ENCODE data around the gene NHEJ1.
A peak's percentile ranks its signal among the peaks of the same experiment; 100 is the strongest.

NHEJ1 gene

DNA sequence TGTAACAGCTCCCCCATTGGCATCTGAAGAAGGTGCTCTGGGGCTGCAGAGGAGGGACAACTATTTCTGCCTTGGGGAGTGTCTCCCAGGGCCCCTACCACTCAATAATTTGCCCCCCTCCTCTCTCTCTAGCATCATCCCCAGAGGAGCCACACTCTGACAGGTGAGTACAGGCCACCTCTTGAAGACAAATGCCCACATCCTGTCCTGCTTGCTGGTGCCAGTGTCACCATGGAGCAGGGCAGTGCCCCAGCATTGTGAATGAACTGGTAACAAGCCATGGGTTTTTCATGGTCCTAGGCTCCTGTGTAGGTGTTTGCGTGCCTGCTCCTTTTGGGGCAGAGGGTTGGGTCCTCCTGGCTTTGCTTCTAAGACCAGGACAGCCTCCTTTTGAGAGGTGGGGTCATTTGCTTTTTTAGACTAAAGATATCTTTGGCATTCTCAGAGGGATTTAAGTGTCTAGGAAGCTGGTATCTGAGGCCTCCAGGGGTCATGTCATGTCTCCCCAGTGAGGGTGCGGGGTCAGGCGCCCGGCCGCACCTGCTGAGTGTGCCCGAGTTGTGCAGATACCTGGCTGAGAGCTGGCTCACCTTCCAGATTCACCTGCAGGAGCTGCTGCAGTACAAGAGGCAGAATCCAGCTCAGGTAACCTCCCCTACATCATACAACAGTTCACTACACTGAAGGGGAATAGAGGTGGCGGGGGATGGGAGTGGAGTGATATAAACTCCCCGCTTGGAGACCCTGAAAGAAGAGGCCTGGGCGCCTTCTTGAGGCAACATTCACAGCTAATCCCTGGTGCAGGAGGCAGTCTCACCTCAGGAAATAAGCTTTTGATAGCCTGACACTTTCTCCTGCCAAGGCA lies 19.2 kb upstream of the NHEJ1 start:
- TF ChIP-seq CTCF (conservative IDR thresholded peaks at IDR 0.05): no peak
- no peak overlapping the region for H3K27ac ChIP-seq

GRCh38 chr2:219178377-219179175 lies 18.0 kb upstream of the NHEJ1 start:
- H3K27ac ChIP-seq: peak overlapping the region; percentile 98
- no peak for TF ChIP-seq CTCF (conservative IDR thresholded peaks at IDR 0.05)

DNA sequence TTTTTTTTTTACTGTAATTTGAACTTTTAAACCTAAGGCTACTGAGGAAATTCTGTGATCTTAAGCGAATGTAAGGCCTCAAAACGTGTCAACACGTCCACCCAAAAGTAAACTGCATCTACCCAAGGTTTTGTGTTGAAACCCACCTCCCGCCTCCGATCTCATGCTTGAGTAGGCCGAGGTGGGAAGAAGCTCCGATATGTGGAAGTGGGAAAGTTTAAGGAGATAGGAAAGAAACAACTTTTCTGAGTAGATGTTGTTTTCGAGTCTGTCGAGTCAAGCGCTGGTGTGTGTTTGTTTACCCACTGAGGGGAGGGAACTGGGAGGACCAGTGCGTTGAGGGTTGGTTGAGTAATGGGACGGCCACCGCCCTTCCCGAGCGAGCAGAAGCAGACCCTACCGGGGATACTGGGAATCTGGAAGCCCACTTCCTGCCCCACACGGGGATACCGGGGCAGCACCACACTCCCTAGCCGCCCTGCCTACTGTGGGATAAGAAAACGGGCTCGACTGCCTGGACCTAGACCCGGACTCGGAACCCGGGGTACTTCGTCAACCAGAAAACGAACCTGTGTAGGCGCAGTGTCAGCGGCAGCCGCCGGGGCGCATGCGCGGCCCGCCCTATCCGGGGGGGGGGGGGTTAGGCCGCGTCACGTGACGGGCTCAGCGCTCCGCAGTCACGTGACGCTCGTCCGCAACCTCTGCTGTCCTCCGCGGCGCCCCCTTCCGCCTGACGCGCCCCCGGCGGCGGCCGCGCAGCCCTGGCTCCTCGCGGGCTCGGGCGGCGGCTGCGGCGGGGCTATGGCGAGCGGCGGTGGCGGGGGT lies 17.1 kb upstream of the NHEJ1 start, which contains the start of gene RETREG2:
RETREG2 (plus strand) TSS at position 724 of the 825 bp plus-strand sequence; CDS start at position 802, 78 bp downstream.
- H3K27ac ChIP-seq: peak within 1 kb of the TSS; percentile 98
- TF ChIP-seq CTCF (conservative IDR thresholded peaks at IDR 0.05): peak; percentile 50

- peak within 1 kb of the TSS; percentile 98 for H3K27ac ChIP-seq
- 0 out of 2 replicates have a peak, but pooled peaks have one; percentile 3 for TF ChIP-seq CTCF (conservative IDR thresholded peaks at IDR 0.05)
Measured at GRCh38 chr2:219176818-219177551, 16.4 kb upstream of the NHEJ1 start, which contains the start of gene CNPPD1. Gene CNPPD1, minus strand, starts transcription at chr2:219176925. Its CDS starts 97 bp downstream, at chr2:219176828.

GRCh38 chr2:219175928-219176817 lies 15.6 kb upstream of the NHEJ1 start:
- TF ChIP-seq CTCF (conservative IDR thresholded peaks at IDR 0.05): 0 out of 2 replicates have a peak, but pooled peaks have one; percentile 5
- H3K27ac ChIP-seq: peak overlapping the region; percentile 98

GRCh38 chr2:219175486-219175885 lies 14.9 kb upstream of the NHEJ1 start:
- no peak for TF ChIP-seq CTCF (conservative IDR thresholded peaks at IDR 0.05)
- H3K27ac ChIP-seq: peak overlapping the region; percentile 98
